ENCODE data around the gene PODXL2. TPM values are rescaled to one million over a fixed set of nuclear protein-coding genes. Genes with fewer than 3 reads are reported as not detected.

The PODXL2 gene
- total RNA-seq, 1 donor from 2014 or later = 10.3 TPM

DNA sequence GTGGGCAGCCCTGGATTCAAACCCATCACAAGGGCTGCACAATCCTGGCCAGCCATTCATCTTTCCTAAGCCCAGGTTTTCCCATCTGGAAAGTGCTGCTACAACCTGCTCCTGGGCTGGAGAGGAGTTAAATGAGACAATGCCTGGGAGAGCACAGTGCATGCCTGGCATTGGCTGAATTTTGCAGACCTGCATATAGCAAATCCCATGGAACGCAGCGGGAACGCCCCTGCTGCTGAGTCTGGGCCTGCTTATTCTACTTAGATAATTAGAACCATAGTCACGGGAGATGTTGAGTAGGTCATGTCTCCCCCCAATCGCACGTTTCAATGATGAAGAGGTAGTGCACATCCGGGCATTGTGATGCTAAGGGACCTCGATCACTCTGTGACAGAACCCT, 90.4 kb downstream of the PODXL2 start:
- Mint-ChIP-seq H3K4me1 (ENCODE audit: low read depth) (no peaks in the 10 kb centered on the region), H3K27me3 (ENCODE audit: insufficient read depth) (no peaks in the 10 kb centered on the region), H3K36me3 (ENCODE audit: low read depth) (no peaks in the 10 kb centered on the region), H3K4me3 (no peak overlapping the region), H3K9me3 (no peaks in the 10 kb centered on the region), H3K27ac (no peak overlapping the region)
- intact Hi-C loops (cut with micrococcal nuclease) = no loop called here
- DNase-seq (ENCODE audit: low spot score) = no peak

- Mint-ChIP-seq H3K27me3 (ENCODE audit: insufficient read depth) (peaks cover 1% of the 10 kb centered on the region), H3K4me3 (no peak overlapping the region)
Observed at GRCh38 chr3:127720161-127720823, 91.3 kb downstream of the PODXL2 start.

DNA sequence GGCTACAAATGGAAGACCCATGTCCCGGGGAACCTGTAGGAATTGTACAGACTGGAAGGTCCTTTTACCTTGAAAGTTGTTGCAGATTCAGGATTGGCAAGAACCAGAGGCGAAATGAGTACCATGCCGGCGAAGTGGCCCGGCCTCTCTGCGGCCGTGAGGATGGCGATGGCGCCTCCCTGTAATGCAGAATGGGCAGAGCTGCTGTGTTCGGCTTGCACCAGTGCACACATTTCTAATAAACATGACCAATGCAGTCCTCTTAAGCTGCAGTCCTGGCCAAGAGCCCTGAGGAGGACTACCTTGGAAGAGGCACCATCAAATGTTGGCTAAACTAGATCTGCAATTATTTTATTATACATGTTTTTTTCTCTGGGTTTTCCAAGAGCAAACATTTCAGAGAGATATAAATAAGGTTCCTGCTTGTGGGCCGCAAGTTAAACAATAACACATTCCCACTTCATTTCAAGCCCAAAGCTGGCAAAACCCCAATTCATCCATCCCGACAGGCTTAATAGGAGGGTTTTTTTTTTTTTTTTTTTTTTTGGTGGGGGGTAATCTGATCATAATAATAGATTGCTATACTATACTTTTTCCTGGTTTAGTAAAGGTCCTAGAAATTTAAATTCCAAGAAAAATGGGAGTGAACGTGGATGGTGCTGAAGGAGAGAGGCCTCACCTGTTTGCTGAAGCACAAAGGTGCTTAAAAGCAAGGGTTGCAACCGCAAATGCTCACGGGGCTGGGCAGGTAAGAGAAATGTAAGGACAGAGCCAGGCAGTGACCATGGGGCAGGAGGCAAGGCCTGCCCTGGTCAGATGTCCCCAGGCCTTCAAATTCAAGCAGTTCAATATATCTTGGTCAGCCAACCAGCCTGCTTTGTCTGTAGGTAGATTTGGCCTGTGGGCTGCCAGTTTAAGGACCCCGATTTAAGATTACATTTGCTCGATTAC, 92.3 kb downstream of the PODXL2 start:
- no peaks in the 10 kb centered on the region for H3K9me3 Mint-ChIP-seq
- H3K27ac Mint-ChIP-seq = no peak overlapping the region
- no peaks in the 10 kb centered on the region for H3K36me3 Mint-ChIP-seq (ENCODE audit: low read depth)
- no peak for DNase-seq (ENCODE audit: low spot score)
- intact Hi-C loops (cut with micrococcal nuclease) = no loop called here
- no peak overlapping the region for H3K4me3 Mint-ChIP-seq
- H3K4me1 Mint-ChIP-seq (ENCODE audit: low read depth) = no peaks in the 10 kb centered on the region
- peaks cover 5% of the 10 kb centered on the region for H3K27me3 Mint-ChIP-seq (ENCODE audit: insufficient read depth)

More at GRCh38 chr3:127720161-127720823, 91.3 kb downstream of the PODXL2 start:
- no peak overlapping the region for H3K27ac Mint-ChIP-seq
- no peaks in the 10 kb centered on the region for H3K36me3 Mint-ChIP-seq (ENCODE audit: low read depth)
- H3K4me1 Mint-ChIP-seq (ENCODE audit: low read depth) = no peaks in the 10 kb centered on the region
- DNase-seq (ENCODE audit: low spot score) = no peak
- H3K9me3 Mint-ChIP-seq = no peaks in the 10 kb centered on the region
- intact Hi-C loops (cut with micrococcal nuclease) = no loop called here

DNA sequence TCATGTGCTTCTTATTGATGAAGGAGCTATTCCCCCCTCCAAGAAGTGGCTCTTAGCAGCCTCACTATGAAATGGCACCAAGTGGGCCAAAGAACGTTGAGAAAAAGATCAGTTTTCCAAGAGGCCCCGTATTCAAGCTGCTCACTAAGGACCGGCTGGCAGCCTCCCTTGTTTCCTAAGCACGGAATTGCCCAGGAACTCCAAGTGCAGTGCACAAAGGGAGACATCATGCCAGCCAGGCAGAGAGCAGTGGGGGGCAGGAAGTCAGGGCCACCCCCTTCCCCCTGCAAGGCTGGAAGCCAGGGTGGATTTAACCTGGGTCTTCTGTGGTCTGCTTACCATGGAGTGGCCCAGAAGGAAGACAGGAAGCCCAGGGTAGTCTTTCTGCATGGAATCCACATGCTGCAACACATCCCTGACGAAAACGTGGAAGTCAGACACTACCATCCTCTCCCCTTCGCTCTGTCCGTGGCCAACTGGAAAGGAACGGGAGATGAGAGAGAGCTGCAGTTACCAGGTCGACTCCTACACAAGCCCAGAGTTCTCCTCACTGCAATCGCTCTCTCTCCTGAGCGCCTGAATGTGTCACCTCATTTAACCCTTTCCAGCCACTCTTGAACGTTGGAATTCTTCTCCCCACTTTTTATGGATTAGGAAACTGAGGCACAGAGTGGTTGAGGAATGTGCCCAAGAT, 93.3 kb downstream of the PODXL2 start:
- no peaks in the 10 kb centered on the region for H3K9me3 Mint-ChIP-seq
- no peak overlapping the region for H3K4me3 Mint-ChIP-seq
- no peaks in the 10 kb centered on the region for H3K36me3 Mint-ChIP-seq (ENCODE audit: low read depth)
- H3K27ac Mint-ChIP-seq = no peak overlapping the region
- DNase-seq (ENCODE audit: low spot score) = no peak
- H3K4me1 Mint-ChIP-seq (ENCODE audit: low read depth) = no peaks in the 10 kb centered on the region
- intact Hi-C loops (cut with micrococcal nuclease) = no loop called here
- H3K27me3 Mint-ChIP-seq (ENCODE audit: insufficient read depth) = peaks cover 9% of the 10 kb centered on the region

Other genes with a start within 250 kb of the PODXL2 start
- 37.2 and 41.3 TPM in 2 replicates for gene TPRA1, start 38.5 kb upstream of the PODXL2 start, total RNA-seq
- 214 and 229 TPM in 2 replicates for gene MCM2, start 30.8 kb upstream of the PODXL2 start, total RNA-seq
- gene ABTB1, start 43.8 kb downstream of the PODXL2 start, total RNA-seq = 9.7 TPM in 2 replicates
- 2.2 and 2.5 TPM in 2 replicates for gene MGLL, start 193.3 kb downstream of the PODXL2 start, total RNA-seq